ENCODE results near the gene LGR6. TPM values are rescaled to one million over a fixed set of nuclear protein-coding genes. Genes with fewer than 3 reads are reported as not detected.
"Not testable (repeated sequence)": the region's sequence is repeated elsewhere in the genome, so short reads cannot be mapped to it uniquely, and the experiment has no call there.

The LGR6 gene
- polyA plus RNA-seq, 12 donors = 0.20 to 32.4 (median 1.5) TPM; not detected in 2

- DNase-seq = not testable (repeated sequence)
Measured at GRCh38 chr1:202240226-202240625, 46.6 kb downstream of the LGR6 start.

GRCh38 chr1:202240956-202241355 lies 47.4 kb downstream of the LGR6 start:
- no peak for DNase-seq

- DNase-seq = no peak
Measured at GRCh38 chr1:202241376-202242079, 47.9 kb downstream of the LGR6 start.

- no peak for DNase-seq
Measured at GRCh38 chr1:202242080-202242419, 48.5 kb downstream of the LGR6 start.

- DNase-seq = no peak
Measured at GRCh38 chr1:202243006-202243405, 49.4 kb downstream of the LGR6 start.

GRCh38 chr1:202244841-202245261 lies 51.3 kb downstream of the LGR6 start:
- DNase-seq = no peak

- no peak for DNase-seq
Measured at GRCh38 chr1:202245391-202245790, 51.8 kb downstream of the LGR6 start.

GRCh38 chr1:202247104-202247503 lies 53.5 kb downstream of the LGR6 start:
- DNase-seq = no peak

GRCh38 chr1:202247837-202248795 lies 54.5 kb downstream of the LGR6 start:
- peak; percentile 29 for DNase-seq

- no peak for DNase-seq
Measured at GRCh38 chr1:202248861-202249260, 55.3 kb downstream of the LGR6 start.

- no peak for DNase-seq
Measured at GRCh38 chr1:202249436-202249835, 55.8 kb downstream of the LGR6 start.

GRCh38 chr1:202249846-202250245 lies 56.2 kb downstream of the LGR6 start:
- no peak for DNase-seq

GRCh38 chr1:202250982-202251381 lies 57.4 kb downstream of the LGR6 start:
- no peak for DNase-seq

- no peak for DNase-seq
Measured at GRCh38 chr1:202251424-202252256, 58.0 kb downstream of the LGR6 start.

- DNase-seq = no peak
Measured at GRCh38 chr1:202252271-202252670, 58.7 kb downstream of the LGR6 start.

GRCh38 chr1:202254454-202255252 lies 61.1 kb downstream of the LGR6 start:
- no peak for DNase-seq

- DNase-seq = no peak
Measured at GRCh38 chr1:202255343-202255742, 61.7 kb downstream of the LGR6 start.

GRCh38 chr1:202259705-202260104 lies 66.1 kb downstream of the LGR6 start:
- DNase-seq = no peak

- DNase-seq = not testable (repeated sequence)
Measured at GRCh38 chr1:202261209-202261958, 67.8 kb downstream of the LGR6 start.

GRCh38 chr1:202263628-202264027 lies 70.0 kb downstream of the LGR6 start:
- DNase-seq = no peak
